Endodermal cell (in vitro differentiated cells): ENCODE measurements around the gene CUL4A. TPM values are rescaled to one million over a fixed set of nuclear protein-coding genes. Genes with fewer than 3 reads are reported as not detected.
A peak's percentile ranks its signal among the peaks of the same experiment; 100 is the strongest.

Source experiments
- DNase-seq: peaks from one replicate; pipeline ENCODE4 v3.0.0-alpha.2; 2017
- H3K27ac ChIP-seq: 2 replicates; pipeline ENCODE4 v1.5.1; 2013; ENCODE audit warnings: mild to moderate bottlenecking, low read depth, low read length, moderate library complexity
- H3K27me3 ChIP-seq: 2 replicates; pipeline ENCODE4 v1.6.1; 2013; ENCODE audit warnings: mild to moderate bottlenecking, low read length, moderate library complexity; ENCODE audit not compliant: insufficient read depth, control insufficient read depth, poor library complexity, severe bottlenecking
- H3K36me3 ChIP-seq: 2 replicates; pipeline ENCODE4 v1.7.0; 2013; ENCODE audit warnings: mild to moderate bottlenecking, low read length, moderate library complexity; ENCODE audit not compliant: control insufficient read depth, insufficient read depth
- H3K4me1 ChIP-seq: one replicate; pipeline ENCODE4 v1.7.0; 2013; ENCODE audit warnings: low read length; ENCODE audit not compliant: control insufficient read depth, insufficient read depth
- H3K4me3 ChIP-seq: 2 replicates; pipeline ENCODE4 v1.5.1; 2013; ENCODE audit warnings: mild to moderate bottlenecking, low read length, moderate library complexity
- H3K9ac ChIP-seq: 2 replicates; pipeline ENCODE4 v1.6.1; 2013; ENCODE audit warnings: mild to moderate bottlenecking, low read length, moderate library complexity; ENCODE audit not compliant: poor library complexity, severe bottlenecking; ENCODE audit errors: extremely low read depth
- H3K9me3 ChIP-seq: 2 replicates; pipeline ENCODE4 v1.6.1; 2013; ENCODE audit warnings: mild to moderate bottlenecking, low read length, moderate library complexity; ENCODE audit not compliant: control insufficient read depth
- H3K27ac Mint-ChIP-seq: 2 replicates; pipeline ENCODE4 v1.8.0; 2020; ENCODE audit warnings: mixed read lengths
- H3K27me3 Mint-ChIP-seq: 2 replicates; pipeline ENCODE4 v1.8.0; 2021; ENCODE audit warnings: mild to moderate bottlenecking, mixed read lengths; ENCODE audit not compliant: insufficient read depth
- H3K36me3 Mint-ChIP-seq: 2 replicates; pipeline ENCODE4 v1.8.0; 2020; ENCODE audit warnings: low read depth, mixed read lengths
- H3K4me1 Mint-ChIP-seq: 2 replicates; pipeline ENCODE4 v1.8.0; 2020; ENCODE audit warnings: mixed read lengths
- H3K4me3 Mint-ChIP-seq: 2 replicates; pipeline ENCODE4 v1.8.0; 2020; ENCODE audit warnings: mild to moderate bottlenecking, moderate library complexity, mixed read lengths
- H3K9me3 Mint-ChIP-seq: 2 replicates; pipeline ENCODE4 v1.8.0; 2020; ENCODE audit warnings: mild to moderate bottlenecking, mixed read lengths
- CTCF ChIP-seq: fragments of 200-600 bp; sonication (generic); conservative IDR thresholded peaks from 2 replicates; pipeline ENCODE4 v1.5.0; 2021; ENCODE audit warnings: antibody characterized with exemption, mild to moderate bottlenecking
- WGBS, 2 experiments: methylation state at CpG; one replicate each; pipeline versions ENCODE4 v1.1.5 to v1.1.7; 2013; ENCODE audit warnings: missing lambda C conversion rate in 2 of 2, mixed read lengths in 1 of 2; ENCODE audit not compliant: insufficient coverage in 1 of 2, insufficient read length in 1 of 2; 5-methylcytosine and 5-hydroxymethylcytosine counted together
- total RNA-seq, 2 donors: library from RNA; stranded (reverse); fragmentation: NEBNext Ultra II Directional in 1 of 2; extraction: Animal tissue kit (Norgen Biotek cat#: 25700) in 1 of 2; gene quantifications; 2 replicates in 1 of 2; 3 replicates in 1 of 2; pipeline ENCODE4 v1.2.1, GENCODE V29; 2021

The CUL4A gene
- total RNA-seq, 2 donors from 2014 or later = 92.9 to 99.4 TPM

GRCh38 chr13:113192902-113193301 lies 16.5 kb upstream of the CUL4A start:
- peak overlapping the region; percentile 5 for H3K27ac Mint-ChIP-seq
- 85% methylated on average over 2 of the region's 2 CpGs; no CpG with 5 or more reads in 1 of the 2 experiments for WGBS, 2 experiments
- no peak for TF ChIP-seq CTCF

DNA sequence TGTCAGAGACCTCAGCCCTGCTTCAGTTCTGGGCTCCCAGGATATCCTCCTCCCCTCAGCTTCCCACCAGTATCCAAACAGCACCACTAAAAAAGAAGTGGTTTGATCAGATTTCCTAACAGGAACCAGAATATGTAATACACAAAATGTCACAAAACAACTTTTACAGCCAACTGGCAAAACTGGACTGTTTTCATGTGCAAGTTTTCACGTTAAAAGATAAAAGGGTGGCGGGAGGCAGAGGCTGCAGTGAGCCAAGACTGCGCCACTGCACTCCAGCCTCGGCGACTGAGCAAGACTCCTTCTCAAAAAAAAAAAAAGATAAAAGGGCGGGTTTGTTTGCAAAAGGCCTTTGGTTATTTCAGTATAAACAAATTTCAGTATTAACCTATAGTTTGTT lies 14.1 kb upstream of the CUL4A start:
- no peaks in the 10 kb centered on the region for H3K27me3 ChIP-seq
- H3K27me3 Mint-ChIP-seq = no peaks in the 10 kb centered on the region
- H3K9ac ChIP-seq = no peak overlapping the region
- no peak overlapping the region for H3K4me3 ChIP-seq
- peaks cover 80% of the 10 kb centered on the region for H3K36me3 Mint-ChIP-seq
- DNase-seq = no peak
- no peak overlapping the region for H3K27ac Mint-ChIP-seq
- TF ChIP-seq CTCF = no peak
- peaks cover 93% of the 10 kb centered on the region for H3K36me3 ChIP-seq
- no peaks in the 10 kb centered on the region for H3K9me3 Mint-ChIP-seq
- peaks cover 10% of the 10 kb centered on the region for H3K4me1 ChIP-seq
- no peaks in the 10 kb centered on the region for H3K9me3 ChIP-seq
- no peak overlapping the region for H3K4me3 Mint-ChIP-seq
- peaks cover 16% of the 10 kb centered on the region for H3K4me1 Mint-ChIP-seq
- no peak overlapping the region for H3K27ac ChIP-seq
- WGBS, 2 experiments = 92 to 97% methylated on average over 2 to 5 of the region's 6 CpGs

More at GRCh38 chr13:113192902-113193301, 16.5 kb upstream of the CUL4A start:
- no peak overlapping the region for H3K9ac ChIP-seq
- no peak for DNase-seq
- H3K27ac ChIP-seq = no peak overlapping the region
- peaks cover 80% of the 10 kb centered on the region for H3K36me3 Mint-ChIP-seq
- H3K4me3 ChIP-seq = no peak overlapping the region
- H3K4me1 ChIP-seq = no peaks in the 10 kb centered on the region
- no peaks in the 10 kb centered on the region for H3K9me3 ChIP-seq
- H3K27me3 ChIP-seq = no peaks in the 10 kb centered on the region
- peaks cover 93% of the 10 kb centered on the region for H3K36me3 ChIP-seq
- peaks cover under 1% of the 10 kb centered on the region for H3K4me1 Mint-ChIP-seq
- no peaks in the 10 kb centered on the region for H3K27me3 Mint-ChIP-seq
- no peak overlapping the region for H3K4me3 Mint-ChIP-seq
- H3K9me3 Mint-ChIP-seq = peaks cover 3% of the 10 kb centered on the region

- peaks cover 16% of the 10 kb centered on the region for H3K4me1 Mint-ChIP-seq
- H3K27ac Mint-ChIP-seq = peak overlapping the region; percentile 37
- Histone ChIP-seq H3K36me3 (peaks cover 80% of the 10 kb centered on the region), H3K9me3 (no peaks in the 10 kb centered on the region), H3K4me1 (peaks cover 10% of the 10 kb centered on the region), H3K27me3 (no peaks in the 10 kb centered on the region), H3K4me3 (no peak overlapping the region), H3K27ac (no peak overlapping the region), H3K9ac (no peak overlapping the region)
- H3K4me3 Mint-ChIP-seq = no peak overlapping the region
- H3K9me3 Mint-ChIP-seq = no peaks in the 10 kb centered on the region
- H3K36me3 Mint-ChIP-seq = peaks cover 73% of the 10 kb centered on the region
- DNase-seq = no peak
- H3K27me3 Mint-ChIP-seq = no peaks in the 10 kb centered on the region
- WGBS, 2 experiments = 95 to 96% methylated on average over 8 to 9 of the region's 9 CpGs
- TF ChIP-seq CTCF = no peak
Measured at GRCh38 chr13:113196970-113197737, 12.3 kb upstream of the CUL4A start.
